Measurements from ENCODE around the gene MVB12B. TPM values are rescaled to one million over a fixed set of nuclear protein-coding genes. Genes with fewer than 3 reads are reported as not detected.

Gene MVB12B
- total RNA-seq, 1 experiment from 2014 or later = 10.9 TPM

GRCh38 chr9:126383406-126384046, 56.9 kb downstream of the MVB12B start:
- Histone ChIP-seq H3K27ac (ENCODE audit: low read depth, low read length) (no peak overlapping the region), H3K4me1 (ENCODE audit: control insufficient read depth in 1 of 2, insufficient read depth in 2 of 2, low read length in 2 of 2) (peaks cover 0 to 12% of the 10 kb centered on the region in 2 experiments; a peak in 2 of 4 replicates), H3K36me3 (ENCODE audit: control insufficient read depth in 1 of 2, insufficient read depth in 2 of 2, low read length in 2 of 2) (no peaks in the 10 kb centered on the region), H2AFZ (ENCODE audit: low read depth, low read length, poor library complexity, severe bottlenecking) (no peak overlapping the region), H3K4me2 (ENCODE audit: low read length) (no peak overlapping the region), H3K9me3 (ENCODE audit: control insufficient read depth in 1 of 2, insufficient read depth in 1 of 2, low read depth in 1 of 2, low read length in 2 of 2) (no peaks in the 10 kb centered on the region), H4K20me1 (ENCODE audit: insufficient read depth) (no peaks in the 10 kb centered on the region), H3K9ac (ENCODE audit: low read length) (no peak overlapping the region), H3K9me2 (ENCODE audit: insufficient read depth) (no peaks in the 10 kb centered on the region), H3K27me3 (ENCODE audit: insufficient read depth, low read length) (no peaks in the 10 kb centered on the region), H3K4me3 (replicated peaks in 1 of 2; ENCODE audit: low read depth in 1 of 2, low read length in 2 of 2) (no peak overlapping the region), H3K79me2 (ENCODE audit: insufficient read depth, low read length) (no peaks in the 10 kb centered on the region)
- TF ChIP-seq, protein P1, sequence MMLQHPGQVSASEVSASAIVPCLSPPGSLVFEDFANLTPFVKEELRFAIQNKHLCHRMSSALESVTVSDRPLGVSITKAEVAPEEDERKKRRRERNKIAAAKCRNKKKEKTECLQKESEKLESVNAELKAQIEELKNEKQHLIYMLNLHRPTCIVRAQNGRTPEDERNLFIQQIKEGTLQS (IDR thresholded peaks at IDR 0.05) = no peak
- TF ChIP-seq JUND (IDR thresholded peaks at IDR 0.05) (no peak), CBX3 (IDR thresholded peaks at IDR 0.05; ENCODE audit: low read depth) (no peak), SP1 (IDR thresholded peaks at IDR 0.05; ENCODE audit: low read depth) (no peak), ZFX (IDR thresholded peaks at IDR 0.05) (no peak), POLR2A (IDR thresholded peaks at IDR 0.05; ENCODE audit: borderline replicate concordance, extremely low read depth, insufficient read depth, insufficient read length) (no peak)
- no TSS peak for BruUV-seq (replicated peaks)
- RAD21 ChIA-PET (ENCODE audit: low non-redundant PET in 1 of 2, low total read pairs in 2 of 2, uncharacterized antibody in 2 of 2, unreplicated experiment in 2 of 2) = no interaction called here
- ATAC-seq = no peak
- CTCF ChIA-PET = no interaction called here
- intact Hi-C loops (cut with micrococcal nuclease) = no loop called here
- POLR2A ChIA-PET = no interaction called here
- DNase-seq (ENCODE audit: low read depth, low spot score) = no peak

GRCh38 chr9:126384926-126385325, 58.3 kb downstream of the MVB12B start:
- Histone ChIP-seq H3K9me3 (ENCODE audit: control insufficient read depth in 1 of 2, insufficient read depth in 1 of 2, low read depth in 1 of 2, low read length in 2 of 2) (no peaks in the 10 kb centered on the region), H3K36me3 (ENCODE audit: control insufficient read depth in 1 of 2, insufficient read depth in 2 of 2, low read length in 2 of 2) (no peaks in the 10 kb centered on the region), H2AFZ (ENCODE audit: low read depth, low read length, poor library complexity, severe bottlenecking) (no peak overlapping the region), H3K79me2 (ENCODE audit: insufficient read depth, low read length) (no peaks in the 10 kb centered on the region), H3K9me2 (ENCODE audit: insufficient read depth) (no peaks in the 10 kb centered on the region), H3K4me3 (replicated peaks in 1 of 2; ENCODE audit: low read depth in 1 of 2, low read length in 2 of 2) (no peak overlapping the region), H3K27me3 (ENCODE audit: insufficient read depth, low read length) (no peaks in the 10 kb centered on the region), H4K20me1 (ENCODE audit: insufficient read depth) (no peaks in the 10 kb centered on the region), H3K27ac (ENCODE audit: low read depth, low read length) (no peak overlapping the region), H3K9ac (ENCODE audit: low read length) (no peak overlapping the region), H3K4me1 (ENCODE audit: control insufficient read depth in 1 of 2, insufficient read depth in 2 of 2, low read length in 2 of 2) (peaks cover 0 to 6% of the 10 kb centered on the region in 2 experiments; a peak in 2 of 4 replicates), H3K4me2 (ENCODE audit: low read length) (no peak overlapping the region)
- intact Hi-C loops (cut with micrococcal nuclease) = no loop called here
- DNase-seq (ENCODE audit: low read depth, low spot score) (no peak), ATAC-seq (no peak)
- CTCF ChIA-PET = no interaction called here
- BruUV-seq (replicated peaks) = no TSS peak
- TF ChIP-seq ZFX (IDR thresholded peaks at IDR 0.05) (no peak), SIN3A (IDR thresholded peaks at IDR 0.05; ENCODE audit: low read depth) (no peak), ZNF274 (IDR thresholded peaks at IDR 0.05; ENCODE audit: low read depth, low read length) (no peak), EZH2phosphoT487 (IDR thresholded peaks at IDR 0.05; ENCODE audit: borderline replicate concordance) (no peak), SP1 (IDR thresholded peaks at IDR 0.05; ENCODE audit: low read depth) (no peak), FOSL1 (IDR thresholded peaks at IDR 0.05; ENCODE audit: low read depth) (no peak), JUND (IDR thresholded peaks at IDR 0.05) (no peak), CBX3 (IDR thresholded peaks at IDR 0.05; ENCODE audit: low read depth) (no peak), CEBPB (IDR thresholded peaks at IDR 0.05; ENCODE audit: low read depth) (no peak), RAD21 (IDR thresholded peaks at IDR 0.05; ENCODE audit: low read depth) (no peak), SRF (IDR thresholded peaks at IDR 0.05; ENCODE audit: low read depth) (no peak)
- TF ChIP-seq, protein P1 (IDR thresholded peaks at IDR 0.05) = no peak
- POLR2A ChIA-PET = no interaction called here
- RAD21 ChIA-PET (ENCODE audit: low non-redundant PET in 1 of 2, low total read pairs in 2 of 2, uncharacterized antibody in 2 of 2, unreplicated experiment in 2 of 2) = no interaction called here

Measured in HCT116 (cell line).